Left ventricle myocardium inferior (tissue), 1 donor: ENCODE data around the gene HSPA12B. TPM values are rescaled to one million over a fixed set of nuclear protein-coding genes. Genes with fewer than 3 reads are reported as not detected.

Source experiments
- DNase-seq: peaks from one replicate; pipeline ENCODE4 v3.0.0-alpha.2; 2020
- H3K27ac ChIP-seq: fragments of 200-600 bp; replicated peaks from 2 replicates; pipeline ENCODE4 v1.8.0; 2021
- H3K27me3 ChIP-seq: fragments of 200-600 bp; 2 replicates; pipeline ENCODE4 v1.8.0; 2021; ENCODE audit warnings: low read depth
- H3K36me3 ChIP-seq: fragments of 200-600 bp; 2 replicates; pipeline ENCODE4 v1.8.0; 2021
- H3K4me1 ChIP-seq: fragments of 200-600 bp; 2 replicates; pipeline ENCODE4 v1.8.0; 2021
- H3K4me3 ChIP-seq: fragments of 200-600 bp; 2 replicates; pipeline ENCODE4 v1.8.0; 2021; ENCODE audit warnings: mild to moderate bottlenecking, moderate library complexity
- H3K9me3 ChIP-seq: fragments of 200-600 bp; replicated peaks from 2 replicates; pipeline ENCODE4 v1.8.0; 2021
- intact Hi-C: fragments of 100-400 bp; cut with micrococcal nuclease; formaldehyde crosslinking; loops from one replicate; pipeline ENCODE4 v1.11.0; 2022
- total RNA-seq: library from RNA; stranded (reverse); fragmentation: NEBNext Ultra II Directional; extraction: Animal tissue kit (Norgen Biotek cat#: 25700); gene quantifications from one replicate; pipeline ENCODE4 v1.2.1, GENCODE V29; 2021
- TF ChIP-seq, protein P1 (sequence below): fragments of 200-600 bp; IDR thresholded peaks from 2 replicates; pipeline ENCODE4 v1.8.0; 2021; ENCODE audit warnings: antibody characterized with exemption, mild to moderate bottlenecking, borderline replicate concordance
- donor health status: DM: no; HTN: yes; CAD: no; lungs with severe emphysema.

The HSPA12B gene
- total RNA-seq, 1 donor from 2014 or later: 12.5 TPM

DNA sequence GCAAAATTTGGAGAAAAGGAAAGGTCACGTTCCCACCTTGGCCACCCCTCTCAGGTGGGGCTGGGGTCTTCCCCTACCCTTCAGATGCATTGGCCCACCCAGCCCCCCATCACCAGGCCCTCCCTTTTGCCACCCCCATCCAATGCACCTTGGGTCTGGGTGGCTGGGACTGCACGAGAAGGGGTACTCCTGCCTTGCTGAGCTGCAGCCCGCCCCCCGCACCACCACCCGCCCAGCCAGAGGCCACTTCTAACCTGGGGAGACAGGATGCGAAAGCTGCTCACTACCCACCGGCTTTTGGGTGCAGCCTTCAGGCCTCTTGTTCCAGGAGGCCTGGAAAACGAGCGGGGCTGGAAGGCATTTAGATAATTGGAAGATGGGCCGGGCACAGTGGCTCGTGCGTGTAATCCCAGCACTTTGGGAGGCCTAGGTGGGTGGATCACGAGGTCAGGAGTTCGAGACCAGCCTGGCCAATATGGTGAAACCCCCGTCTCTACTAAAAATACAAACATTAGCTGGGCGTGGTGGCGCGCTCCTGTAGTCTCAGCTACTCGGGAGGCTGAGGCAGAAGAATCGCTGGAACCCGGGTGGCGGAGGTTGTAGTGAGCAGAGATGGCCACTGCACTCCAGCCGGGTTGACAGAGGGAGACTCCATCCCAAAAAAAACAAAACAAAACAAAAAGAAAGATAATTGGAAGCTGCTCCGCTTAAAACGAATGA is 62.4 kb downstream of the HSPA12B start:
- no peaks in the 10 kb centered on the region for H3K9me3 ChIP-seq
- DNase-seq: no peak
- H3K4me3 ChIP-seq: peak overlapping the region; percentile 71
- H3K4me1 ChIP-seq: peaks cover 40% of the 10 kb centered on the region
- intact Hi-C loops: no loop called here
- TF ChIP-seq, protein P1, sequence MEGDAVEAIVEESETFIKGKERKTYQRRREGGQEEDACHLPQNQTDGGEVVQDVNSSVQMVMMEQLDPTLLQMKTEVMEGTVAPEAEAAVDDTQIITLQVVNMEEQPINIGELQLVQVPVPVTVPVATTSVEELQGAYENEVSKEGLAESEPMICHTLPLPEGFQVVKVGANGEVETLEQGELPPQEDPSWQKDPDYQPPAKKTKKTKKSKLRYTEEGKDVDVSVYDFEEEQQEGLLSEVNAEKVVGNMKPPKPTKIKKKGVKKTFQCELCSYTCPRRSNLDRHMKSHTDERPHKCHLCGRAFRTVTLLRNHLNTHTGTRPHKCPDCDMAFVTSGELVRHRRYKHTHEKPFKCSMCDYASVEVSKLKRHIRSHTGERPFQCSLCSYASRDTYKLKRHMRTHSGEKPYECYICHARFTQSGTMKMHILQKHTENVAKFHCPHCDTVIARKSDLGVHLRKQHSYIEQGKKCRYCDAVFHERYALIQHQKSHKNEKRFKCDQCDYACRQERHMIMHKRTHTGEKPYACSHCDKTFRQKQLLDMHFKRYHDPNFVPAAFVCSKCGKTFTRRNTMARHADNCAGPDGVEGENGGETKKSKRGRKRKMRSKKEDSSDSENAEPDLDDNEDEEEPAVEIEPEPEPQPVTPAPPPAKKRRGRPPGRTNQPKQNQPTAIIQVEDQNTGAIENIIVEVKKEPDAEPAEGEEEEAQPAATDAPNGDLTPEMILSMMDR: no peak
- no peaks in the 10 kb centered on the region for H3K27me3 ChIP-seq
- H3K36me3 ChIP-seq: no peaks in the 10 kb centered on the region
- H3K27ac ChIP-seq: peak overlapping the region; percentile 93

DNA sequence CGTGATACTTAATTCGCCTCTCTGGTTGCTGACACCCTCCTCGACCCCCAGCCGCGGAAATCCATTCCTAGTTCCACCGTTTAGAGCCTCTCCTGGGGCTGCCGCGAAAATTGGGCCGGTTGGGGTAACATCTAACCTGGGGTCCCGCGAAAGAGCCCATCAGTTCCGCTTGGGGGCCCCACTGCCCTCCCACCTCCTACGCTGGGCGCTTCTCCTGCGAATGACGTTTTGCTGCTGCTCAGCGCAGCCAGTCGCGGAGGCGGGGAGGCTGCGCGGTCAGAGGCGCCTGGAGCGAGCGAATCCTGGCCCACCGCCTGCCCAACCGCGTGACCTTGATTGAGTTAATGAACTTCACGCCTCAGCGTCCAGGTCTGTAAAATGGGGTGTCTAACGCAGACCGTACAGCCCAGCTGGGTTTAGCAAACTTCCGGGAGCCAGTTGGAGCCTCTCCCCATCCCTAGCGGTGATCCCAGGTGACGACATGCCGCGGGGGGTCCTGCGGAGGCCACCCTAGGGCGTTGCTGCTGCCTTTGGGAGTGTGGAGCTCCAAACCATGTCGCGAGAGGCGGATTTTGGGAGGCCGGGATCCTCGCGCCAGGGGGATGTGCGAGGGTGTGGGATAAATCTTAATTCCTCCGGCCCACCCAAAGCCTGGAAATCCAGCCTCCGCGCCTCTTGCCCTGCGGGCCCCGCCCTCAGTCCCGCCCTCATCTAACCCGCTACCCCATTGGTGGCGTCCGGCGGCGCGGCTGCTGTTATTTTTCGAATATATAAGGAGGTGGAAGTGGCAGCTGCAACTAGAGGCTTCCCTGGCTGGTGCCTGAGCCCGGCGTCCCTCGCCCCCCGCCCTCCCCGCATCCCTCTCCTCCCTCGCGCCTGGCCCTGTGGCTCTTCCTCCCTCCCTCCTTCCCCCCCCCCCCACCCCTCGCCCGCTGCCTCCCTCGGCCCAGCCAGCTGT is 63.3 kb downstream of the HSPA12B start, which contains the start of gene CDC25B:
Gene CDC25B (plus strand): TSS at position 800 of the 958 bp plus-strand sequence. CDS start 222 bp downstream, outside the sequence.
- Histone ChIP-seq H3K4me1 (peaks cover 40% of the 10 kb centered on the region), H3K4me3 (peak within 1 kb of the TSS; percentile 71), H3K36me3 (peaks cover 6% of the 10 kb centered on the region), H3K27me3 (no peaks in the 10 kb centered on the region), H3K27ac (peak within 1 kb of the TSS; percentile 93), H3K9me3 (no peaks in the 10 kb centered on the region)
- peak; percentile 95 for DNase-seq
- TF ChIP-seq, protein P1: peak; percentile 63
- intact Hi-C loops: no loop called here

DNA sequence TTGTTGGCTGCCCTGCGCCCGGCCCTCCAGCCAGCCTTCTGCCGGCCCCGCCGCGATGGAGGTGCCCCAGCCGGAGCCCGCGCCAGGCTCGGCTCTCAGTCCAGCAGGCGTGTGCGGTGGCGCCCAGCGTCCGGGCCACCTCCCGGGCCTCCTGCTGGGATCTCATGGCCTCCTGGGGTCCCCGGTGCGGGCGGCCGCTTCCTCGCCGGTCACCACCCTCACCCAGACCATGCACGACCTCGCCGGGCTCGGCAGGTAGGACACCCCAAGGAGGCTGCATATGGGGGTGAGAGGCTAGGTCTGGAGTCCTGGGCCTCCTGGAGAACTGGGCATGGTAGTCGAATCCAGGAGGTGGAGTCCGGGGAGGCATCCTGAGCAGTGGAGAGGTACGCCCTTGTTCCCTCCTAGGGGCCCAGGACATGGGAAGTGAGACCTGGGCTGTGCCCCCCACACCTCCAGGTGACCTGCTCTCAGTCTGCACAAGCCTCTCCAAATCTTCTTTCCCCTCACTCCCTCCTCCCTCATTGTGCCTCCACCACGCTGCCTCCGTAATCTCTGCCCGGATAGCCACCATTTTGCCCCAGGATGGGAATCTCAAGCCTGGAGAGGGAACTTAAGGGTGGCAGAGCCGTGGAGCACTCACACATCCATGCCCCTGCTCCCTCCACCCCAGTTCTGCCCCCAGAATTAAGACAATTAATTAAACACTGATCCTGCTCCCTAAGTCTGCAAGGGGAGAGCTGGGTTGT is 64.2 kb downstream of the HSPA12B start:
- Histone ChIP-seq H3K4me3 (peak overlapping the region; percentile 71), H3K9me3 (no peaks in the 10 kb centered on the region), H3K36me3 (peaks cover 14% of the 10 kb centered on the region), H3K27ac (peak overlapping the region; percentile 93), H3K4me1 (peaks cover 40% of the 10 kb centered on the region), H3K27me3 (no peaks in the 10 kb centered on the region)
- no peak for DNase-seq
- TF ChIP-seq, protein P1: no peak
- intact Hi-C loops: no loop called here

DNA sequence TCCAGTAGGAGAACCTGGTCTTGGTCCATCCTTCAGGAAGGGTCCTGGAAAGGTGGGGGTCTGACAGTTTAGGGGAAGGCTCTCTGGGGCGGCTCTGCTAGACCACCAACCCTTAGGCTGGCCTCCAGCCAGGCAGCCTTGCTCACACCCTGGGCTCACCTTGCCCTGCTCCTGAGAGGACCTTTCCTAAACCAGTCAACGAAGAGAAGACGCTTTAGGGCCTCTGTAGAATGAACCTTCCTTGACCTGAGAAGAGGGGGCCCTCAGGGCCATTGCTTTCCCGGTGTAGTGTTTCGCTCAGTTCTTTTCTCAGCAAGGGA is 64.7 kb downstream of the HSPA12B start:
- no peaks in the 10 kb centered on the region for H3K27me3 ChIP-seq
- H3K4me1 ChIP-seq: peaks cover 40% of the 10 kb centered on the region
- no peak overlapping the region for H3K27ac ChIP-seq
- H3K9me3 ChIP-seq: no peaks in the 10 kb centered on the region
- H3K4me3 ChIP-seq: peak overlapping the region; percentile 71
- intact Hi-C loops: no loop called here
- DNase-seq: no peak
- TF ChIP-seq, protein P1: no peak
- H3K36me3 ChIP-seq: peaks cover 19% of the 10 kb centered on the region
